ENCODE measurements around the gene FREY1.

FREY1 gene

DNA sequence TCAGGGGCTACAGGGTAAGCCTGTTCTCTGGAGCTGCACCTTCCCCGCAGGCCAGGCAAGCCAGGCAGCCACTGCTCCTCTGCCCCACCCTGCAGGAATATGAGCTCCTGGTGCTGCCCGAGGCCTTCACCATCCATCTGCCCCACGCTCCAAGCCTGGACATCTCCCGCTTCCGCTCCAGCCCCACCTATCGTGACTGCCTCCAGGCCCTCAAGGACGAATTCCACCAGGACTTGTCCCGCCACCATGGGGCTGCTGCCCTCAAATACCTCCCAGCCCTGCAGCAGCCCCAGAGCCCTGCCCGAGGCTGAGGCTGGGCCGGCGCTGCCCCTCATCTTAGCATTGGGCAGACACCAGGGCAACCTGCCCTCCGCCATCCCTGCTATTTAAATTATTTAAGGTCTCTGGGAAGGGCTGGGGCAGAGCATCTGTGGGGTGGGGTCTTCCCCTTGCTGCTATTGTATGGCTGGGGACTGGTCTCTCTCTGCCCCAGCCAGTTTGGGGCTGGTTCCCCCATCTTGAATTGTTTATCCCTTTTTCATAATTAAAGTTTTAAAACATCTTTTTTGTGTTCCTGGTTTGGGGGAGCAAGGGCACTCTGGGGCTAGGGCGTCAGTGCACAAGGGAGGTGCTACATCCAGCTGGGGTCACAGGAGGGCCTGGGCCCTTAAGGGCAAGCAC lies 21.6 kb upstream of the FREY1 start:
- DNase-seq (ENCODE audit: low read depth in 2 of 2, low spot score in 1 of 2): no peak

DNA sequence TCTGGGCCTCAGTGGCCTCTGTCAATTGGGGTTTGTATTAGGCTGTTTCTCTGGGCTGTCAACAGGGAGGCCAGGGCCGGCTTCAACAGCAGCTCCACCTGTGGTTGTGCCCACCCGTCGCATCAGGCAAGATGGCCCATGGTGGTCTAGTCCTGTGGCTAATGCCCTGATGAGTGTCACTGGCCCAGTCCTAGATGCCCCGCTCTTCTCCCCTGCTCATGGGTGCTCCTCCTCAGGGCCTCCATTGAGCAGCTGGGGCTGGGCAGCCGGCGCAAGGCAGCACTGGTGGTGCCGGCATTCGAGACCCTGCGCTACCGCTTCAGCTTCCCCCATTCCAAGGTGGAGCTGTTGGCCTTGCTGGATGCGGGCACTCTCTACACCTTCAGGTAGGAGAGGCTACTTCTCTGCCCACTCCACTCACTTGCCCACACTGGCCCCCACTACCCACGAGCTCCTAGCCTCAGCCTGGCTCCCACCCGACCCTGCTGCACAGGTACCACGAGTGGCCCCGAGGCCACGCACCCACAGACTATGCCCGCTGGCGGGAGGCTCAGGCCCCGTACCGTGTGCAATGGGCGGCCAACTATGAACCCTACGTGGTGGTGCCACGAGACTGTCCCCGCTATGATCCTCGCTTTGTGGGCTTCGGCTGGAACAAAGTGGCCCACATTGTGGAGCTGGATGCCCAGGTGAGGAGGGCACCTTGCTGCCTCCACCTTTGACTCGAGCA lies 20.8 kb upstream of the FREY1 start:
- no peak for DNase-seq (ENCODE audit: low read depth in 2 of 2, low spot score in 1 of 2)

DNA sequence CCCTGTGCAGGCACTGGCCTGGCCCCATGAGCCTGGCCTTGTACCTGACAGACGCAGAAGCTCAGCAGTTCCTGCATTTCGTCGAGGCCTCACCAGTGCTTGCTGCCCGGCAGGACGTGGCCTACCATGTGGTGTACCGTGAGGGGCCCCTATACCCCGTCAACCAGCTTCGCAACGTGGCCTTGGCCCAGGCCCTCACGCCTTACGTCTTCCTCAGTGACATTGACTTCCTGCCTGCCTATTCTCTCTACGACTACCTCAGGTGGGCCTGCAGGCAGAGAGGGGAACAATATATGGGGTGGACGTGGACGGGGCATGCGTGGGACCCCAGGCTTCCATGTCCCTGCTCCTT lies 20.2 kb upstream of the FREY1 start:
- DNase-seq (ENCODE audit: low read depth in 2 of 2, low spot score in 1 of 2): no peak

DNA sequence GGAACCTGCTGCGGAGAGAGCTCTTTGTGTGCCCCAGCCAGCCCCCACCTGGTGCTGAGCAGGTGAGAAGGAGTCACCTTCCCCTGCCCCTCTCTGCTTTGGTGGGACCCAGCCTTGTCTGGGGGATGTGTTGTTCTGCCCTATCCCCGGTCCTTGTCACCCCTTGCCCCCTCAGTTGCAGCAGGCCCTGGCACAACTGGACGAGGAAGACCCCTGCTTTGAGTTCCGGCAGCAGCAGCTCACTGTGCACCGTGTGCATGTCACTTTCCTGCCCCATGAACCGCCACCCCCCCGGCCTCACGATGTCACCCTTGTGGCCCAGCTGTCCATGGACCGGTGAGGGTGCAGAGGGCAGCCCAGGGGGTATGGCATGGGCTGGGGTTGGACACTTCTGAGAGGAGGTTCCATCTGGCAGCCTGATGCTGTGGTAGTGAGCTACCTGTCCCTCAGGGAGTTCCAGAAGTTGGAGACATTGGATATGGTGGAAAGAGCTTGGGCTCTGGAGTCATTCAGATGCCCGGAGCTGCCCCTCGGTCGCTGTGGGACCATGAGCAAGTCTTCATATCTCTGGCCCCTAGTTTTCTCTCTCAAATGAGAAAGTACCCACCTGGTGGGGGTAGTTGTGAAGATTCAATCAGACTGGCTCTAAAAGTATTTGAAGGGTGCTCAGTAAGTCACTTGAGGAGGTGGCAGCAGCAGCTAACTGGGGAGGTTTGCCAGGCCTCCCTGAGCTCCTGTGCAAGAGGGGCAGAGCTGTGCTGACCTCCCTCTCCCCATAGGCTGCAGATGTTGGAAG lies 19.7 kb upstream of the FREY1 start:
- DNase-seq (ENCODE audit: low read depth in 2 of 2, low spot score in 1 of 2): no peak

DNA sequence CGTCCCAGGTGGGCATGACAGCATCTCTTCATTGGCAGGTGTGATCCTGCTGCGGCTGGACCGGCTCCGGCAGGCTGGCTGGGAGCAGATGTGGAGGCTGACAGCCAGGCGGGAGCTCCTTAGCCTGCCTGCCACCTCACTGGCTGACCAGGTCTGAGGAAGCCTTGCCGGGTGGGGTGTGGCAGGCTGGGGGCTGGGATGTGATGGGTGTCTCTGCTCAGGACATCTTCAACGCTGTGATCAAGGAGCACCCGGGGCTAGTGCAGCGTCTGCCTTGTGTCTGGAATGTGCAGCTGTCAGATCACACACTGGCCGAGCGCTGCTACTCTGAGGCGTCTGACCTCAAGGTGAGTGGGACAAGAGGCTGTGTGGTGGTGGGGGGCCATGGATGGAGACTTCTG lies 18.9 kb upstream of the FREY1 start:
- DNase-seq (ENCODE audit: low read depth in 2 of 2, low spot score in 1 of 2): no peak

DNA sequence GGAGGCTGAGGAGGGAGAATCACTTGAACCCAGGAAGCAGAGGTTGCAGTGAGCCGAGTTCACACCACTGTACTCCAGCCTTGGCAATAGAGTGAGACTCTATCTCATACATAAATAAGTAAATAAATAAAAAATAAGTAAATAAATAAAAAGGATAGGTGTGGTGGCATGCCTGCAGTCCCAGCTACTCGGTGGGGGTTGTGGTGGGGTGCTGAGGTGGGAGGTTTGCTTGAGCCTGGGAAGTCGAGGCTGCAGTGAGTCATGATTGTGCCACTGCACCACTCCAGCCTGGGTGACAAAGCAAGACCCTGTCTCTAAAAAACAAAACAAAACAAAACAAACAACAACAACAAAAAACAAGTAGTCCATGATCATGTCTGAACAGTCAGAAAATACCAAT lies 18.5 kb upstream of the FREY1 start:
- no peak for DNase-seq (ENCODE audit: low read depth in 2 of 2, low spot score in 1 of 2)

DNA sequence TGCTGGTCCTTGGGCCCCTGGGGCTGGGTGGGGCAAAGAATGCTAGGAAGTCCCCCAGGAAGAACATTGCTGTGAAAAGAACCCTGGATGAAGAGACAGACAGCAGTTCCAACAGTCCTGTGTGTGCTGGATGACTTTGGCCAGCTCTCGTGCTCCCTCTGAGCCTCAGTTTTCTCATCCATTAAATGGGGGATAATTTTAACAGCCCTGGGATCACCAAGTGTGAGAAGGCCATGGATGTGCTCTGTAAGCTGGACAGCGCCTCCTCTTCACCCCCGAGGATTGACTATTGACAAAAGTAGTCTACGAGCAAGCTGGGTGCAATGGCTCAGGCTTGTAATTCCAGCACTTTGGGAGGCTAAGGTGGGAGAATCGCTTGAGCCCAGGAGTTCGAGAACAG lies 17.9 kb upstream of the FREY1 start:
- no peak for DNase-seq (ENCODE audit: low read depth in 2 of 2, low spot score in 1 of 2)

DNA sequence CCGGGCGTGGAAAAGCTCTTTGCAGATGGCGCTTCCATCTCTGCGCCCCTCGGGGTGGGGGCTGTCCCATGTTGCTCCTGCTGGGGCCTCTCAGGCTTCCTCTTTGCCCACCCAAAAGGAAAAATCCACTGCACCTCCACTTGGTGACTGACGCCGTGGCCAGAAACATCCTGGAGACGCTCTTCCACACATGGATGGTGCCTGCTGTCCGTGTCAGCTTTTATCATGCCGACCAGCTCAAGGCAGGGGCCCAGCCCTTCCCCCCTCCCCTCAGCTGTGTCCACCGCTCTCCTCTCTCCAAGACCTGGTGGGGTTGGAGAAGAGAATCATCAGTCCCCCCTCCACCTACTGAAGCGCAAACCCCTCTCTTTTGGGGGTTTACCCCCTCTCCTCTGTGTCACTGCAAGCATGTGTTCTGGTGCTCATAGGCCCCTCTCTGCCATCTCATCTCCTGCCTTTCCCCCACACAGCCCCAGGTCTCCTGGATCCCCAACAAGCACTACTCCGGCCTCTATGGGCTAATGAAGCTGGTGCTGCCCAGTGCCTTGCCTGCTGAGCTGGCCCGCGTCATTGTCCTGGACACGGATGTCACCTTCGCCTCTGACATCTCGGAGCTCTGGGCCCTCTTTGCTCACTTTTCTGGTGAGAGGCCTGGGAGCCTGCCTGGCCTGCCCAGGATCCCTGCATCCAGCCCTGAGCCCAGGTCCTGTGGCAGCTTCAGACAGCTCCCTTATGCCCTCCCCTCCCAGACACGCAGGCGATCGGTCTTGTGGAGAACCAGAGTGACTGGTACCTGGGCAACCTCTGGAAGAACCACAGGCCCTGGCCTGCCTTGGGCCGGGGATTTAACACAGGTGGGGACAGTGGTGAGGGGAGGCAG lies 17.2 kb upstream of the FREY1 start:
- no peak for DNase-seq (ENCODE audit: low read depth in 2 of 2, low spot score in 1 of 2)

DNA sequence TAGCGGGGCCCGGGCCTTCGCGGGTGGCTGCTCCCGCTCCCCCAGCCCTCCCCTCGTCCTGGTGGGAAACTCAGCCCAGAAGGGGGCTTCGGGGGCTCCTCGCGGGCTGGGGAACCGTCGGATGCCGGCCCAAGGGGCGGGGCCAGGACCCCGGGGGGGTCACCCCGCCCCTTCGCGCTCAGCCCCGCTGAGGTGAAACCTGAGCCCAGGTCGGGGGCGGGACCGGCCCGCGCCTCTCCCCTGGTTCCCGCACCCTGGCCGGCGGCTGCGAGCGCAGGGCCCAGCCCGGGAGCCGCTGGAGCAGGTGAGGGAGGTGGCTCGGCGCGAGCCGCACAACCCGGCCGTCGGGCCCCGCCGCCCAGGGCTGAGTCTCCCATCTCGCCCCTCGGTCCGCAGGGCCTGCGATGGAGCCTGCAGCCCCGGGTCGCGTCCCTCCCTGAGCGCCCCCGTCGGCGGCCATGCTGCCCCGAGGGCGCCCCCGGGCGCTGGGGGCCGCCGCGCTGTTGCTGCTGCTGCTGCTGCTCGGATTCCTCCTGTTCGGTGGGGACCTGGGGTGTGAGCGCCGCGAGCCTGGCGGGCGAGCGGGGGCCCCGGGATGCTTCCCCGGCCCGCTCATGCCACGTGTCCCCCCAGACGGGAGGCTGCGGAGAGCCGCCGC lies 15.5 kb upstream of the FREY1 start, which contains the start of gene LARGE2:
TSS of gene LARGE2 (plus strand) at position 232 of the 658 bp plus-strand sequence. CDS start at position 459, 227 bp downstream.
- DNase-seq (ENCODE audit: low read depth in 2 of 2, low spot score in 1 of 2): no peak

DNA sequence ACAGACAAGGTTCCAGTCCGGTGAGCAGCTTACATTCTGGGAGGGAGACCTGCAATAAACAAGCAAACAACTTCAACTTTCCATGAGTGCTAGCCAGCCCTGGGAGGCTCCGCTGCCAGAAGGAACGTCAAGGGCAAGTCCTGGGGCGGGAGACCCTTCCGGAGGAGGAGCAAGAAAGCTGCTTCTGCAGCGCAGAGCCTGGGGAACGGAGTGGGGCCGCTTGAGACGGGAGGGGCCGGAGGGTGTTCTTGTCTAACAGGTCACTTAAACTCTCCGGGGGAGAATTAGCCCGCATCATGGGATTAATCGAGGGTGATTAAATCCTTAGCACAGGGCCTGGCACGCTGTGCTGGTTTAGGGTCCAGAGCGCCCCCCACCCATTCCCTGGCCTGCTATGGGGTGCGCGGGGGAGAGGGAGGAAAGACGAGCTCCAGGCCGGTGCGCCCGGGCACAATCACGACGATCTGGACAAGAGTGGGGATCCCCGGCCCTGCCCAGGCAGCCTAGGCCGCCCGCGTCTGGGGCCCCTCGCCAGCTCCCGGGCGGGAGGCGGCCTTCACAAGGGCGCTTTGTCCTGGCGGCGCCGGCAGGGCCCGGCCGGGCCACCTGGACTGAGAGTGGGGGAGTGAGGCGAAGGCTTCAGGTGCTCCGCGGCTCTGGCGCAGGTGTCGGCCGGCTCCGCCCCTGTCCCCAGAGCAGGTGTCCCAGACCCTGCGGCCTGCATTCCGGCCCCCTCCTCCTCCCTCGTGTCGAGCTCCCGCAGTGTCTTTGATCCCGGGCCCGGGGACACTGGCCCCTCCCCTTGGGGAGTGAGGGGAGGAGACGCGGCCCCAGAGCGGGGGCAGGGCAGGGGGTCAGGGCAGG lies 14.7 kb upstream of the FREY1 start:
- DNase-seq (ENCODE audit: low read depth in 2 of 2, low spot score in 1 of 2): no peak

DNA sequence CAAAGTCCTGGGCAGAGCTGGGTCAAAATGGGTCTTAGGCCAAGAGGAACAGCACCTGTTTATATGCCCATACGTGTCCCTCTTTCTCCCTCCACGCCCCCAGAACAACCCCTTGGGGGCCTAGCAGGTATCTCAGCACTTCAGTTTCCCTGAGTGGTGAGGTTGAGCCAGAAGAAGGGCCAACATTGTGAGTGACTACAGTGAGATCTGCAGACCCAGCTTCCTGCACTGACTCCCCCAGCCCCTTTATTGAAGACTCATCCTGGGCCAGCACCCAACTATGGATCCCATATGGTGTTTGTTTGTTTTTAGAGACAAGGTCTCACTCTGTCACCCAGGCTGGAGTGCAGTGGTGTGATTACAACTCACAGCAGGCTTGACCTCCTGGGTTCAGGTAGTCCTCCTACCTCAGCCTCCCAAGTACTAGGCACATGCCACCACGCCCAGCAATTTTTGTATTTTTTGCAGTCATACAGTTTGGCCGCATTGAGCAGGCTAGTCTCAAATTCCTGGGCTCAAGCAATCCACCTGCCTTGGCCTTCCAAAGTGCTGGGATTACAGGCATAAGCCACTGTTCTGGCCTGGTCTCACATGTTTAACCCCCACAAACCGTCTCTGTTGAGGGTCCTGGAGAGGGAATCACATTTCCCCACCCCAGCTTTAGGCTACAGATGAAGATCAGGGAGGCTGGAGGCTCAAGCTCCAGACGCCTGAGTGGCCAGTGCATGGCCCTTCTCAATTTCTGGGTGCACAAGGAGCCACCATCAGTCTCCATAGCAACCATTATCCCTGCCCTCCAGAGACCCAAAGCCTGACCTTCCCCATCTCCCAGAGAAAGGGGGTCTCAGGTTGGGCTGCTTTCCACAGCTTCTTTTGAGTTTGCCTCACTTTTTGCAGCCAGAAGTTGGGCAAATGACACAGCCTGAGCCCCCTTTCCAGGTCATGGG lies 13.7 kb upstream of the FREY1 start:
- DNase-seq (ENCODE audit: low read depth in 2 of 2, low spot score in 1 of 2): no peak

DNA sequence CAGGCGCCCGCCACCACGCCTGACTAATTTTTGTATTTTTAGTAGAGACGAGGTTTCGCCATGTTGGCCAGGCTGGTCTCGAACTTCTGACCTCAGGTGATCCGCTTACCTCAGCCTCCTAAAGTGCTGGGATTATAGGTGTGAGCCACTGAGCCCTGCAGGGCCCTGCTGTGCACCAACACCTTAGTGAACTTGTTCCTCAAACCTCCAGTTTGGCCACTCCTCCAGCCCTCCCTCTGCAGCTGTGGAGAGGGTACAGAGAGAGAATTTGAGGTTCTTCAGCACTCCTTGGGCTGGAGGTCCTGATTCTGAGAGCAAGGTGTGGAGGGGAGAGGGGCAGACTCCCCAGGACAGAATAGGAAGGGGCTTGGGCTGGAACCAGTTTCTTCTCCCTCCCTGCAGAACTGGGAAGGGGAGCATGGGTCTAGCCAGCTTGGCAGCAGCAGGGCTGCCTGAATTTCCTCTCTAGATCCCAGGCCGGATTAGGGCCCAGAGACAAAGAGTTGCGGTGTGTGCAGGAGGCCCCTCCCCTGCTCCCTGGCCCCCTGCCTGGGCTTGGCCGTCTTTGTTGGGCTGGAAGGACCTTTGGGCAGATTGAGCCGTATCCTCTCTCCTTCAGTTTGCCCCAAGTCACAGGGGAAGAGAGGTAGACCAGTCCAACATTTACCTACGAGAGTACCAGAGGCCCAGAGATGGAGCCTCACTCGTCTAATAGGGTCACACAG lies 12.9 kb upstream of the FREY1 start:
- DNase-seq (ENCODE audit: low read depth in 2 of 2, low spot score in 1 of 2): no peak

DNA sequence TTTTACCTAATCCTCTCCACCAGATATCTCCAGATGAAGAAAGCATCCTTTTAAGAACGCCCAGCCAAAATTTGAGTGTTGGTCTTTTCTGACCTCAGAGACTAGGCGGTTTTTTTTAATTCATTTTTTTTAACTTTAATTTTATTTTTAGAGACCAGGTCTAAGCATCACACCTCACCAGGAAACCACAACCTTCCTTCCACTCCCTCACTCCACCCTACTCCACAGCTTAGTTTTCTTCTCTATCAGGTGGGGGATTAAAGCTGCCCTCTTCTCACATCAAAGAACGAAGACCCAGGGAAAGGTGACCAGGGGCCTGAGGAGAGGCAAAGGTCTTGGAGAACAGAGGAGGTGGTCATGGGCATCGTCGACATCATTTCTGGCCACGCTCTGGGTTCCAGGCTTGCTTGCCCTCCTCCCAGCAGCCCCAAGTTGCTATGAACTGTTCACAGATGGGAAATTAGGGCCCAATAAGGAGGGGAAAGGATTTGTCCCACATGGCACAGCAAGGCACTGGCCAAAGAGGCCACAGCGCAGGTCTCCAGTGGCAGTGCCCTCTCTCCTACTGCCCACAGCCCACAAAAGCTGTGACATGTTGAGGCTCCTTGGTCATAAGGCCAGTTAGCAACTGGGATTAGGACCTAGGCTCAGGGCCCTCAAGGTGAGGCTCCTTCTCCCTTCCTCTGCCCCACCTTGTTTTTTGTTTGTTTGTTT lies 12.0 kb upstream of the FREY1 start:
- no peak for DNase-seq (ENCODE audit: low read depth in 2 of 2, low spot score in 1 of 2)

DNA sequence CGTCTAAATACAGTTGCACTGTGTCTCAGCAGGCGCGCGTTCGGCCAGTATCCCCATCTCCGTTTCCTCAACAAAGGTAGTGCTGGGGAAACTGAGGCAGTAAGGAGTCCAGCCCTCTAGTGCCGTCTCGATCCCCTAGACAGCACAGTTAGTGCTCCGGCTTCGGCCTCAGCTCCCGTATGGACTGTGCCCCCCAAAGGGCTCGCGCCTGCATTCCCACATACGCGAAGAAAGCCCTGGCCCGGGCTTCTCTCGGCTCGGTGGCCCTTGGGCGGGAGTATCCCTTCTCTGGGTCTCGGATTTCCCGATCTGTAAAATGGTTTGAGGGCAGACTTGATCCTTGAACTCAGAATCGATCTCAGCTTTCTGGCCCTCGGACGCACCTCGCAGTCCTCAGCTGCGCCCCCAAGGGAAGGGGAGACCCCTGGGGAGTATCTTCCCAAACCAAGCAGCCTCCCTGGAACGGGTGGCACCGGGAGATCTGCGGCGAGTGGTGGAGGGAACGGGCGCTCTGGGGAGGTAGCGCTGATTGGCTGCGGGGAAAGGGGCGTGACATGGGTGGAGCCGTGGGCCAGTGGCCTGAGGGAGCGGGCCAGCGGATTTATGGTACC lies 11.4 kb upstream of the FREY1 start:
- peak in 1 of 2 donors; percentile 31 for DNase-seq (ENCODE audit: low read depth in 2 of 2, low spot score in 1 of 2)

DNA sequence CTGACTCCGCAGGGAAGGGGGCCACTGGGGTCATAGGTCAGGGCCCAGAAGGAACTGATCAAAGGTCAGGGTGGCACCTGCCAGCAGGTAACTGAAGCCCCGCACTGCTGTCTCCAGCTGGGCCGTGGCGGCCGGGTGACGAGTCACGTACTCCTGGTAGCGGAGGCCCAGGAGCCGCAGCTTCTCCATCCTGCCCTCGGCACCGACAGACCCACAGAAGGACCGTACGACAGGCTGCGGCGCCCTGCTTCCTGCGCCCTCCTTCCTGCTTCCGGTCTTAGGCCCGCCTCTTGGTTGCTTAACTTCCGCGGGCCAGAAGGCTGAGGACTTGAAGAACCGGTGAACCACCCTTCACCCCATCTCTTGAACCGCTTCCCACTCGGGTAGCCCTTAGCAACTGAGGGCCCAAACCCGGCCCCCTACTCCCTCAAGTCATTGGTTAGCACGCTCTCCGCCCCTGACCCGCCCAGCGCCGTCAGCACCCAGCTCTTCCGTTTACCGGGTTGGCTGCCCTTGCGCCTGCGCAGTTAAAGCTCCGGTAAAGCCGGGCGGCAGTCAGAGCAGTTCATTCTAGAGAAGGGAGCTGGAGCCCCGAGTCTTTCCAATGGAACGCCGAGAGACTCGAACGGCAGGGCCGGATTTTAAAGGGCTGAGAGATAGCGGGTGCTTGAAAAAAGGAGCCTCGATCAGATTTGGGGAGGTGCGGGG lies 10.7 kb upstream of the FREY1 start, which contains the start of gene PEX16:
TSS of gene PEX16 (minus strand) at position 255 of the 708 bp plus-strand sequence. CDS start at position 189, 66 bp downstream.
- DNase-seq (ENCODE audit: low read depth in 2 of 2, low spot score in 1 of 2): peak; percentile 84 to 86

DNA sequence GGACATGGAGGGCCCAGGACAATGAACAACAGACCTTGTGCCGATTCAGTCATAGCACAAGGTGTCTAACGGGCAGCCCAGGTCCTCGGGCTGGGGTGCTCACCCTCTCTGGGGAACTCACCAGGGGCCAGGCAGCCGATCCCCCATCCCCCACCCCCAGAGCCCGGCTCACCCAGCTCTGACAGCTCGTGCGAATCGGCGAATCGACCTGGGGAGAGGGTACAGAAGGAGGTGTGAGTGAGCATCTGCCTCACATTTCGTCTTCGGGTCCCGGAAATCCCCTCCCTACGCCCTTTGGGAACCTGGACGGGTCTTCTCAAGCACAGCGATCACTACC lies 10.2 kb upstream of the FREY1 start:
- no peak for DNase-seq (ENCODE audit: low read depth in 2 of 2, low spot score in 1 of 2)

All from stimulated activated CD8-positive, alpha-beta memory T cell treated with anti-CD3 and anti-CD28 coated beads, Interleukin-4, amount 100 ng/mL, for 4 hours (primary cell).